Psoas muscle (tissue), 8 donors: ENCODE measurements around the gene PPP1R2C. TPM values are rescaled to one million over a fixed set of nuclear protein-coding genes. Genes with fewer than 3 reads are reported as not detected.

Source experiments
- ATAC-seq, 4 donors: fragments of 200-7000 bp; cut with Tn5 transposase; one replicate each; pipeline ENCODE4 v1.9.1; 2020; ENCODE audit warnings: moderate library complexity in 3 of 4, mild to moderate bottlenecking in 2 of 4
- DNase-seq, 2 donors: peaks; one replicate each; pipeline ENCODE4 v3.0.0-alpha.2; 2020
- H3K27ac ChIP-seq: fragments of 200-600 bp; one replicate; pipeline ENCODE4 v1.8.0; 2022
- H3K27me3 ChIP-seq, 3 donors: fragments of 200-600 bp in 1 of 3; one replicate each; pipeline versions ENCODE4 v1.6.1 to v1.8.0; 2013 to 2022; ENCODE audit warnings: low read length in 2 of 3, mild to moderate bottlenecking in 2 of 3, moderate library complexity in 1 of 3; ENCODE audit not compliant: insufficient read depth in 3 of 3
- H3K36me3 ChIP-seq, 2 donors: fragments of 200-600 bp in 1 of 2; one replicate each; pipeline versions ENCODE4 v1.6.1 to v1.8.0; 2013 to 2022; ENCODE audit warnings: low read depth in 1 of 2, mild to moderate bottlenecking in 1 of 2, moderate library complexity in 1 of 2; ENCODE audit not compliant: insufficient read depth in 1 of 2
- H3K4me1 ChIP-seq: fragments of 200-600 bp; one replicate; pipeline ENCODE4 v1.8.0; 2022
- H3K4me3 ChIP-seq: fragments of 200-600 bp; one replicate; pipeline ENCODE4 v1.8.0; 2022; ENCODE audit warnings: mild to moderate bottlenecking
- H3K9me3 ChIP-seq: fragments of 200-600 bp; one replicate; pipeline ENCODE4 v1.8.0; 2022
- CTCF ChIP-seq: fragments of 200-600 bp; IDR thresholded peaks from one replicate; pipeline ENCODE4 v1.8.0; 2022; ENCODE audit warnings: antibody characterized with exemption
- WGBS, 3 donors: extraction: QIAGEN DNeasy Blood & Tissue Kit; methylation state at CpG; one replicate each; pipeline versions ENCODE4 v1.1.6 to v1.1.7; 2013; 5-methylcytosine and 5-hydroxymethylcytosine counted together
- intact Hi-C, 2 donors: fragments of 100-400 bp; cut with DNase I; formaldehyde crosslinking; loops; one replicate each; pipeline versions ENCODE4 v1.11.0 to v1.14.2; 2022
- polyA plus RNA-seq, 3 donors: library from polyadenylated mRNA; stranded (reverse); fragments of 200-250 nt; gene quantifications; one replicate each; pipeline ENCODE4 v1.2.3, GENCODE V29; 2013
- total RNA-seq, 4 donors: library from RNA; stranded (reverse); fragmentation: NEBNext Ultra II Directional in 2 of 4; extraction: Animal tissue kit (Norgen Biotek cat#: 25700) in 2 of 4; gene quantifications; one replicate each; pipeline versions ENCODE4 v1.2.1 to v1.2.4, GENCODE V29; 2021 to 2023
- donor health status: healthy with polysubstance abuse.
- donor health status: DM: no; HTN: no; CAD: no; lungs with moderate emphysema.
- donor health status: Bipolar disorder and iron deficiency.
- donor health status: healthy.
- donor health status: DM: yes; HTN: yes; CAD: no.
- donor health status: DM: no; HTN: no; CAD: no.
- donor health status: DM: no; HTN: no; CAD: no.
- donor health status: DM: yes; HTN: yes; CAD: no.

Gene PPP1R2C
- total and polyA plus RNA-seq, 7 donors = not detected

GRCh38 chrX:42738552-42738951 is 39.4 kb downstream of the PPP1R2C start:
- Histone ChIP-seq H3K9me3 (no peaks in the 10 kb centered on the region), H3K27me3 (no peaks in the 10 kb centered on the region), H3K4me3 (no peak overlapping the region), H3K36me3 (no peaks in the 10 kb centered on the region), H3K4me1 (no peaks in the 10 kb centered on the region), H3K27ac (no peak overlapping the region)
- ATAC-seq (no peak), DNase-seq (no peak)
- intact Hi-C loops = no loop called here
- no peak for TF ChIP-seq CTCF
- WGBS, 3 donors = 86 to 95% (median 93%) methylated on average over 2 of the region's 2 CpGs

DNA sequence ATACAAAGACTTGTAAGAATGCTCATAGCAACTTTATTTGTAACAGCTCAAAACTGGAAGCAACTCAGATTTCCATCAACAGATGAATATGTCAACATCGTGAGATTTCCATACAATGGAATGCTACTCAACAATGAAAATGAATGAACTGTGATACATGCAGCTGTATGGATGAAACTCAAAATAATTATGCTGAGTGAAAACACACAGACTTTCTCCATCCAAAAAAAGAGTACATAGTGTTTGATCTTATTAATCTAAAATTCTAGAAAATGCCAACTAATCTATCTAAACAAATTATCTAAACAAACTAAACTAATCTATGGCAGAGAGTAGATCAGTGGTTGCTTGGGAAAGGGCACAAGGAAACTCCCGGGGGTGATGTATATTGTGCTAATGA is 42.7 kb downstream of the PPP1R2C start:
- whole genome bisulfite sequencing, 3 donors = 79 to 82% (median 79%) methylated on average over 2 of the region's 2 CpGs
- ATAC-seq (no peak), DNase-seq (no peak)
- intact Hi-C loops = no loop called here
- Histone ChIP-seq H3K4me3 (no peak overlapping the region), H3K36me3 (no peaks in the 10 kb centered on the region), H3K9me3 (no peaks in the 10 kb centered on the region), H3K27ac (no peak overlapping the region), H3K4me1 (no peaks in the 10 kb centered on the region), H3K27me3 (no peaks in the 10 kb centered on the region)
- no peak for TF ChIP-seq CTCF

- Histone ChIP-seq H3K4me1 (no peaks in the 10 kb centered on the region), H3K4me3 (no peak overlapping the region), H3K27me3 (no peaks in the 10 kb centered on the region), H3K27ac (no peak overlapping the region), H3K36me3 (no peaks in the 10 kb centered on the region), H3K9me3 (no peaks in the 10 kb centered on the region)
- TF ChIP-seq CTCF = no peak
- peak in 1 of 2 donors; percentile 21 for DNase-seq
- intact Hi-C loops = no loop called here
- ATAC-seq = peak in 3 of 4 donors; percentile 19 to 72 (median 38)
- WGBS, 3 donors = 13 to 25% (median 24%) methylated on average over 3 of the region's 3 CpGs
Observed at GRCh38 chrX:42732506-42732905, 45.5 kb downstream of the PPP1R2C start.
